OCI-M2 (cell line): ENCODE measurements around the gene PAK5.
"Not testable (repeated sequence)": the region's sequence is repeated elsewhere in the genome, so short reads cannot be mapped to it uniquely, and the experiment has no call there.

Source experiments
- DNase-seq: peaks from one replicate; lab custom pipeline; 2025; ENCODE audit not compliant: unreplicated experiment; lab: John Stamatoyannopoulos, UW

The PAK5 gene

DNA sequence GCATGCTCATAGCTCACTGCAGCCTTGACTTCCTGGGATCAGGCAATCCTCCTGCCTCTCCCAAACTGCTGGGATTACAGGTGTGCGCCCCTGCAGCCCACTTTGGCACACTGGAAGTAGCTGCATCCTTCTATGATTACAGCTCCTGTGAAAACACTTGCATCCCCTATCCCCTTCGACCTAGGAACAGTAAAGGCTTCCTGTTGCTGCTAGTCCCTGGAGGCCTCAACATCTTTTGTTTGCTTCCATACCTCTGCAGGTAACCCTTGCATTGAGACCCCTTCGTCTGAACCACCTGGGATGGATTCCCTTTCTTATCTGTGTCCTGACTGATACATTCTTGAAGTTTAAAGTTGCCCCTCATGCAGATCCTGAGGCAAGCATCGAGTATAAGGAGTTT, 152.4 kb downstream of the PAK5 start:
- no peak for DNase-seq

DNA sequence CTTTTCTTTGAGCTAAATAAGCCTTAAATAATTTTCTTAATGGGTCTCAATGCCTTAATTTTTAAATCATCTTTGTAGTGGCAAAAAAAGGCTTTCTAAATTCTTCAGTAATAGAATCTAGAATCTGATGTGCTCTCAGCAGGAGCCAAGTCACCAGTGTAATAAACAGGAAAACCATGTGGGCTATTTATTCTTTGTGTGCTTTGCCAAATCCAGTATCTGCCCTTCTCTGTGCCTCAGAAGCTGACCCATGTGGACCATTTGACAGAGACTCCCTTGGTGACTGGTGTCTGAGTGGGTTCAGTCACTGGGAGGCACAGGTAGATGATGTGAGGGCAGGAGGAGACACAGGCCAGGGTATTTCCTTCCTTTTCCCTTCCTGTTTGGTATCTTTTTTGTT, 152.9 kb downstream of the PAK5 start:
- DNase-seq = no peak

DNA sequence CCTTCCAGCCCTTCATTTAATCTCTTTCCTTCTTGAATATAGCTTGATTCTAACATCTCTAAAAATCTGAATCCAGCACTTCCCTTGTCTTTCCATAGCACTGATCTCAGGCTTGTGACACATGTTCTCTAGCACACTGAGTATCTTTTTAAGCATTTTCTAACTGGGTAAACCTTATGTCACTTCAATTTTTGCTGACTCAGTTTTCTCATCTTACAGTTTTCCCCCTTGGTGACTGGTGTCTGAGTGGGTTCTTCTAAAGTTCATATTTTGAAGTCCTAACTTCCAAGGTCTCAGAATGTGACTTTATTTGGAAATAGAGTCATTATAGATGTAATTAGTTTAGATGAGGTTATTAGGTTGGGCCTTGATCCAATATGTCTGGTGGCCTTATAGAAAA, 153.9 kb downstream of the PAK5 start:
- DNase-seq = no peak

DNA sequence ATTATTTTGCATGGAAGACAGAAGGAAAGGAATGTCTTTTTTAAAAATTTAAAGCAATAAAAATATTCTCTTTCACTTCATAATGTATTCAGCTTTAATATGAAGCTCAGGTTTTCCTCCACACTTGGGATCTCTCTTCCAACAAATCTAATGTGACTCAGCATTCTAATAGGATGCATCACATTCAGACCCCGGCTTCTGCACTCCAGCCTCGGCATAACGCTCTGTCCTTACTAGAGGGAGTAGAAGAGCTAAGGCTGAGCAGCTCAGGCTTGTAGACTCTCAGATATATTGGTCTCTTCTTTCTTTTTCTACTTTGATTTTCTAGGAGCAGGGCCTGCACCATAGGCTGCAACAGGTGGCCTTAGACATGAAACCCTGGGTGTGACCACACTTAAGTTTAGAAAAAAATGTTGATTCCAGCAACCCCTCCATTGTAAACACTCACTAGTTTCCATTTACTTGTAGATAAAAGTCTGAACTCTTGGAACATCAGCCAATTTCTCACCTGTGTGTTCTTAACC, 161.7 kb downstream of the PAK5 start:
- no peak for DNase-seq

DNA sequence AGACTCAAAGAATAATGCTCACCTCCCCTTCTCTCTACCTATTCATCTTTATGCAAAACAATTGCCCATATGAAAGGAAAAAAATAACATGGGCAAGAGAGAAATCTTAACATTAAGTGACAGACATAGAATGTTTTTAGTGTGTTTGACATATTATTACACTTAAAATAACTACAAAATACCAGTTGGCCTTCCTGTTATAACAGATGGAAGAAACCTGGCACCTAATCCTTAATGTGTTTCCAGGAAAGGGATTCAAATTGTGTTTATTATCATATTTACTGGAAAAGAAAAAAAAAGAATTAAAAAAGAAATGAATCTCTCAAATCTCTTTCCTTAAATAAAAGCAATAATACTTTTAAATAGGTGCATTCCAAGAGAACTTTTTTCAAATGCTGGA, 165.9 kb downstream of the PAK5 start:
- no peak for DNase-seq

DNA sequence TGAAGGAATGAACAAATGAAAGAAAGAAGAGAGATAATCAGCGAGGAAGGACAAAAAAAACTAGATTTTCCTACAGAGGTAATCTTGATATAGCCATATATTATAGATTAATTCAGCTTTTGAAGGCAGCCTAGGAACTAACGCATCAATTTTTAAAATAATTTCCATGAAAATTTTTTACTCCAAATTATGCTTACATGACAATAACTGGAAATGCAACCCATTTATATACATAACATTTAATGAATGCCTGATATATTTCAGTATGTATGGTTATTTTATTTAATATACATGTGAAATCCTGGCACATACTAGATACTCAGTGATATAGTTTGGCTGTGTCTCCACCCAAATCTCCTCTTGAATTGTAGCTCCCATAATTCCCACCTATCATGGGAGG, 166.8 kb downstream of the PAK5 start:
- no peak for DNase-seq

DNA sequence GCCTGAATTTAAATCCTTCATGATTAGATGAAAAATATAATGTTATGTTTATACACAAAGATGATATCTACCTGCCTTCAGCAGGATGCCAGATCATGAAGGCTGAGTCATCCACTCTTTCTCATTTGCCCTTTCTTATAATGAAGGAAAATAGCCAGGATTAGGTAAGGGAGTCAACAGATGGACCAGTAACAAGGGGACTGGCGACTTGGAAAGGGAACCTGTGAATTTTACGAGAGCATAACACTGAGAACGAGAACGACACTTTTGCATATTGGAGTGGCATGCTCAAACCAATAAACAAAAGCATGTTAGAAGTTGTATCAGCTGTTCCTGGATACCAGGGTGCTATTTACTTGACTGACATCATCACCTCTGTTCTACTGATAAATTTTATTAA, 170.5 kb downstream of the PAK5 start:
- DNase-seq = no peak

DNA sequence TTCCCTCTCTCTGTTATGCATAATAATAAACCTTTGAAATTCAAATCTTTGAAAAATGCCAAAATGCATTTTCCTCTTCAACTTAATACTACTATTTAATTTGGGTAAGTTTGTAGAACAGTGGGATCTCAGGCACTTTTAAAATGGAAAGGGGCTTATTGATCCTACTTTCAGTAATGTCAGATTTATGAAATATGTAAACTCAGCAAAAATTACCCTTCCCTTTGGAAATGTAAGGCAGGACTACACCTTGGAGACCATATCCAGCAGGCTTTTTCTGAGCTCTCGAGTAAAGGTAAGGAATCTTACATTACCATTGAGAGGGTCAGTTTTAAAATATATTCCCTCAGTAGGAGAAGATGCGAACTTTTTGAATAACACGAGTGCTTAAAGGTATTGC, 175.5 kb downstream of the PAK5 start:
- no peak for DNase-seq

DNA sequence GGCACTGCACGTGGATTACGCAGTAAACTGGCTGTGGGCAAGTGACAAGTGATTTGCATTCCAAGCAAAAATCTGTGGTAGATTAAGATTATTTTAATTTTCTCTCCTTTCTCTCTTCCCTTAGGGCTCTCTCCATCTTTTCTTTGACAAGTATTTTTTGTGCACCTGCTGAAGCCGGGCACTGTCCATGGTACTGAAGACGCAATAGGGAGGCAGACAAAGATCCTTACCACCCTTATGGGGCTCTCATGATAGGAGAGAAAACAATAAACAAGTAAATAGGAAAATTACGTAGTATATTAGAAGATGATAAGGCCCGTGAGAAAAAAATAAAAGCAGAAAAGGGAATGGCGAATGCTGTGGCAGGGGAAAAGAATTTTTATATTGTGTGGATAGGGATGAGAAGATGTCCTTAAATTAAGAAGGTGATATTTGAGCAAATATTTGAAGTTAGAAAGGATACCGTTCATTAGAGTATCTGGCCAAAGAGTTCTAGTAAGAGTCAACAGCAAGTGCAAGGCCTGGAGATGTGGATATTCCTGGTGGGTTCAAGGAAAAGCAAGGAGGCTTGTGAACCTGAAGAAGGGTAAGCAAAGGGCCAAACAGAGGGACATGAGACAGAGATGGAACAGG, 178.5 kb downstream of the PAK5 start:
- no peak for DNase-seq

DNA sequence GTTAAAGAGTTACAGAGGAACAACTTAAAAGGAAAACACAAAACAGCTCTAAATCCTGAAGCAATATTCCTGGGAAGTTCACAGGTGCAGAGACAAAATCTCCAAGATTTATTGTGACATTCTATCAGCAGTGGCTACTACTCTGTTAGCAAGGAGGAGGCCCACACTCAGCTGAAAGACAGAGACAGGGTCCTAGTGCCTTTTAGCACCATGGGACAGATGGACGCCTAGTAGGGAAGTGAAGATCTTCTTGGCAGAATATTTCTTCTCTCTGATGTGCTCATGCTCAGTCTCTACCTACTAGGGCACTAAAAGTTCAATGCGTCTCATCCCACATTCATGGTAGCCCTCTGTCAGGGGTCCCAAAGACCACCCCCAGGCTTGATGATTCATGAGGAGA, 191.1 kb downstream of the PAK5 start:
- no peak for DNase-seq

DNA sequence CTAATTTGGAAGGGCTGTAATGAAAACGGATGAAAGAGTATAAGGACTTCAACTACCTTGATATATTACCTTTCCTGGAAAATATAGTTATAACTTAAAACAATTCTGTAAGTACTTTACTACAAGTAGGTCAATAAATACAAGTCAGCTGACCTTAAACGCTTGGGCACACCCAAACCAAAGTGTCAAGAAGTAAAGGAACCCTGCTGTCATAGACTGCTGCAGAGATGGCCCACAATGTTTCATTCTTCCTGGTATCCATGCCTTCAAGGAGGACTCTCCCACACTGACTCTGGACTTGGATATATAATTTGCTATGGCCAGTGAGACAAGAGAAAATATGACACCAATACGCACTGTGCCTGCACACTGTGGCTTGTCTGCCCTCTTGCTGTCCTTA, 192.5 kb downstream of the PAK5 start:
- DNase-seq = no peak

DNA sequence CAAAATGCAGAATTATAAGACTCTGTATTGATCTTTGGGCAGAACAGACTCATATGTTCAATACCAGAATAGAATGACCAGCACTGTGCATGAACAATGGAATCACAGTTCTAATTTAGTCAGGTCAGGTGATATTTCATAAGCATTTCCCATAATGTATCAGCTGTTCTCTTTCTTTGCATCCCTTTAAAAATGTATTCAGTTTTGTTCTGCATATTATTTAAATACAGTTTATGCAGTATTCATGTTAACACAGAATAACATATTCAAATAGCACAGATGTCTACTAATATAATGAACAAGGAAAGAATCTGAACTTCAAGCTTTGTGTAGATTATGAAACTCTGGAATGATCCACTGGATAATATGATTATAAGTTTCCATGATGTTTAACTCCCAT, 196.0 kb downstream of the PAK5 start:
- DNase-seq = no peak

DNA sequence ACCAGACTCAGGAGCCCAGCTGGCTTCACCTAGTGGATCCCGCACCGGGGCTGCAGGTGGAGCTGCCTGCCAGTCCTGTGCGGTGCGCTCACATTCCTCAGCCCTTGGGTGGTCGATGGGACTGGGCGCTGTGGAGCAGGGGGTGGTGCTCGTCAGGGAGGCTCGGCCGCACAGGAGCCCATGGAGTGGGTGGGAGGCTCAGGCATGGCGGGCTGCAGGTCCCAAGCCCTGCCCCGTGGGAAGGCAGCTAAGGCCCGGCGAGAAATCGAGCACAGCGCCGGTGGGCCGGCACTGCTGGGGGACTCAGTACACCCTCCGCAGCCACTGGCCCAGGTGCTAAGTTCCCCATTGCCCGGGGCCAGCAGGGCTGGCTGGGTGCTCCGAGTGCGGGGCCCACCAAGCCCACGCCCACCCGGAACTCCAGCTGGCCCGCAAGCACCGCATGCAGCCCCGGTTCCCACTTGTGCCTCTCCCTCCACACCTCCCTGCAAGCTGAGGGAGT, 197.3 kb downstream of the PAK5 start:
- not testable (repeated sequence) for DNase-seq

DNA sequence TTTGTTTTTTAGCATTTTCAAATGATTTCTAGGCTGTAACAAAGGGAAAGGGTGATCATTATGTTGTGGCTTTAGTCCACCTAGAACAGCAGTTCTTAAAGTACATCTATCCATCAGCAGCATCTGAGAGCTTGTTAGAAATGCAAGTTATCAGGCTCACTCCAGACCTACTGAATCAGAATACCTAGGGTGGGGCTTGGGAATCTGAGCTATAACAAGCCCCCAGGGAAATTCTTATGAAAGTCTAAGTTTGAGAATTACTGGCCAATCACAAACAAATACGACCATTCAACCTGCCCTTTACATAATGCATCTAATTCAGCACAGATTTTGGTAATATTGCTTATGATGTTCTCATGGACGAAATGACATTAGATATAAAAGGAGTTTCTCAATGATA, 201.0 kb downstream of the PAK5 start:
- DNase-seq = no peak

DNA sequence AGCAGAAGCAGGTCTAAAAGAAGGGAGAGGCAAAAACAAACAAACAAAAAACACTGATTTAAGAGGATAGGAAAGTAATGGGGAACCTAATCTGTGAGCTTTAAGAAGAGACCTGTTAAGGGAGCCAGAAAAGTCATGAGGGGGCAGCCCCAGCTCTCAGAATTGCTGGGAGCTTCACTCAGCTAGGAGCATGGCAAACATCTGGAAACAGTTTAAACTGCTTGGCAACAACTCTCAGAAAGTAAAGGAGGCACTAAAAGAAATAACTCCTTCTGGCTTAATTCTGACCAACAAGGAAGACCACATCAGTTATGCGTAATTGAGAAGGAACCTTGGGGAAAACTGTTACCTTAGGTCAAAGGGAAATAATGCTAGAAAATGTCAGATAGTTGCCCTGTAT, 203.1 kb downstream of the PAK5 start:
- no peak for DNase-seq

DNA sequence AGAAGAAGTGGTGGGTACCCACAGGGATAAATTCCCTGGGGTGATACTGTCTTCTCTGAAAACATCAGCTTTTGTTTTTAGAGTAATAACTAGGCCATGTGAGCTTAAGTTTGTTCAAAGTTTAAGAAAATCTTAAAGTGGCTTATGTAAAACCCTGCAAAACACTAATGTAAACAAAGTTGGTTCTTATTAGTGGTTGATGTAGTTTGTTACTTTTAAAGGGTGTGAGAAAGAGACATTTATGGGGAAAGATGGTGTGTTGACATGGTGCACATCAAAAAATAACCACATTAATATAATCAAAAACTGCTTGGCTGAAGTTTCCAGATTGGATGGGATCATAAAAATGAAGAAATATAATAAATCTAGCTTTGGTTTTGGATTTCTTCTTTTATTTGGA, 204.5 kb downstream of the PAK5 start:
- DNase-seq = no peak

DNA sequence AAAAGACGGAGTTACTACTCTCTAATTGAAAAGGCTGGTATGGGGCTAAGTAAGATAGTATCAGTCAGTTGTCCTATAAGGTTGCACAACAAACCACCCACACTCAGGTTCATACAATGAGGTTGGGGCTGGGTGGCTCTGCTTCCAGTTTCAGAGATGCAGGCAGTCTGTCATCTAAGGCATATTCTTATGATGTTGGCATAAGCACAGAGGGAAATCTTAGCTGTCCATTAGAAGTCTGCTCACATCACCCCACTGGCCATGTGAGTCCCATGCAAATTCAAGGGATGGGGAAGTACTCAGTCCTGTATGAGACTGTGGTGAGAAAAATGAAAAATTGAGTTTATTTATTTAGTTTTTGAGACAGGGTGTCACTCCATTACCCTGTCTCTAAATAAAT, 205.9 kb downstream of the PAK5 start:
- DNase-seq = no peak

DNA sequence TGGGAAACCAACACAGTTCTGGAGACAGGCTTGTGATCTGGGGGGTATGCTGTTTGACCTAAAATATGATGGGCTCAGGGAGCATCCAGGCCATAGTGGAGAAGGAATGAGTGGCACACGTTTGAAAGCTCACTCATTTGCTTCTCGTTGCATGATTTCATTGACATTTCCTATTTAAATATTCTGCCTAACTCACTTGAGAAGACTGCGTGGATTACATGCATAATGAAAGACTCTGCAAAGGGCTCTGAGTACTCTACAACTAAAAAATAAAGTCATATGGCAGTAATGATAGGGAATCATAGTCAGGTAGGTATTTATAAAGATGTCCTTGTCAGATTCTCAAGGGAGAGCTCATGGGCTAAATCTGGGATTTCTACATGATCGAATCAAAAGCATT, 206.6 kb downstream of the PAK5 start:
- DNase-seq = no peak

DNA sequence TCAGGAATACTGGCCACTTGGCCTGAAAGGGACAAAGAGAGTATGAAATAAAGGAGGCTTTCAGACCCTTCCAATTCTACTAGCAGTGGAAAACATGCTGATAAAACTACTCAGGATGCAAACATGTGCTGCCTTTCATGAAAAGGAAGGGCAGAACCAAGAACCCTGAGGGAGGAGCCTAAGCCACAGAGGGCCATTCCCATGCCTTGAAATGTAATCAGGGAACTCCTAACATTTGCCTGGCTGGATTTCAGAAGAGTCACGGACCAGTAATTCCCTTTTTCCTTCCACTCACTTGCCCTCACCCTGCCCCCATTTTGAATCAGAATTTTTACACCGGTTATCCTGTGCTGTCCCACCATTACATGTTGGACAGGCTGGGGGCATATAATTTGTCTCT, 208.3 kb downstream of the PAK5 start:
- no peak for DNase-seq

DNA sequence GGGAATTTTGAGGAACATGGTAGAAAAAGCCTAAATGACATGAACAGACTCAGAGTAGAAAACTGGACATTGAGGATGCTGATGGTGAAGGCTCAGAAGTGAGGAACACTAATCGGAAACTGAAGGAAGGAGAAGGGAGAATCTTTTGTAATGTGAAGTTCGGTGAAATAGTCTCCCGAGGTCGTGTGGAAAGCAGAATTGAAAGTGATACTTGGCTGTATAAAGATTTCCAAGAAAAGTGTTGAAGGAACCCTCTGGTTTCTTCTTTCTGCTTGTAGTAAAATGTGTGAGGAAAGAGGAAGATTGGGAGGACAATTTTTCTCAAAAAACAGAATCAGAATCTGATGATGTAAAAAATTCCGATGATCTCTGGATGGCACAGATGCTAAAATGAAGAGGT, 209.0 kb downstream of the PAK5 start:
- DNase-seq = no peak

DNA sequence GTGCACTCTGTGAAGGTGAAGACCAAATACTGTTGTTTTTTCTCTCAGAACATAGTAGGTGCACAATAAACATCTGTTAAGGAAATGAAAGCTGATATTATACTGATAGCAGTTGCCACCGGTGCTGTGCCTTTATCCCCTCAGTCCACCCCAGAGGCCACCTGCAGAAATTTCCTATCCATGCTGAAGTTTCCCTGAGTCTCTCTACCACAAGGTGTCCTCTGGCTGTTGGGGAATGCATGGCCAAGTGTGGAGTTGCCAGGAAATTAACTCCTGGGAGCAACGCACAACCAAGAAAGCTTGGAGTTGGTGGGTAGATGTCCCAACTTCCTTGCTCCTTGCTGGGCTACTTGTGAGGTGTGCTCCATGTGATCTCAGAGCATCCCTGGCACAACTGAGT, 210.3 kb downstream of the PAK5 start:
- DNase-seq = no peak

DNA sequence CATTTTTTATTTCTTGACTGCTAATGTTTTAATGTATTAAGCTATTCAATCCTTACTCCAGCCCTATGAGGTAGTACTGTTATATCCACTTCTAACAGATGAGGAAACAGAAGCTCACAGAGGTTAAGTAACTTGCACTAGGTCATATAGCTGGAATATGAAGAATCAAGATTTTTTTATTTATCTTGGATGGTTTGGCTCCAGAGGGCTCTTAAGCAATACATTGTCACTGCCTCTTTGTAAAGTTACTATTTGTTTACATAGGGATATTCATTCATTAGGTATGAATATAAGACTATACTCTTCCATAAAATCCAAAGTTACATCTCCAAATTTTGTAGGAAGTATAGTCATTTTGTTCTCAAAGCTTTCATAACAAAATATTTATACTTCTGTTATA, 210.7 kb downstream of the PAK5 start:
- no peak for DNase-seq

DNA sequence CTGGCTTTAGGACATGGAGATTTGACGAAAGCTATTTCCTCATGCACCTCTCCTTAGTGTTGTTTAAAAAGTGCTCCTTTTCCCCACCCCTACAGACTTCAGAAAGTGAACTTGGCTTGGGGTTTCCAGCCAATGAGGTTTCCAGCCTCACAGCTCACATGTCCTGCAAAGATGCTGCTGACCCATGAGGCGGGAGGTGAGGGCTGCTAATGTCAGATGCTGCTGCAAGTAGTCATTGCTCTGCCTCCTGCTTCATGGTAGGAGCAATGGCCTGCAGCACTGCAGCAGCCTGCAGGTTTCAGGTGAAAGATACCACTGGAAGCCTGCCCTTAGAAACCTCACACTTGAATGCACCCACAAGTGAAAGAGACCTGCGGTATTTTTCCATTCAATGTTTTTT, 211.7 kb downstream of the PAK5 start:
- DNase-seq = no peak
